Panc1 (cell line): ENCODE measurements around the gene MYBBP1A. TPM values are rescaled to one million over a fixed set of nuclear protein-coding genes. Genes with fewer than 3 reads are reported as not detected.

ENCODE experiments used
- ATAC-seq: fragments of 200-7000 bp; cut with Tn5 transposase; 2 replicates; pipeline ENCODE4 v1.9.1; 2020; ENCODE audit warnings: mild to moderate bottlenecking, moderate library complexity
- BruUV-seq: library from RNA; stranded (reverse); fragments of 400-500 nt; replicated peaks from 2 replicates; lab custom pipeline; 2021; lab: Mats Ljungman, UMichigan
- CTCF ChIA-PET: fragments of 300-600 bp; sonication (Branson Sonifier 250); formaldehyde crosslinking; loops from one replicate; lab custom pipeline; 2022; ENCODE audit warnings: antibody characterized with exemption; lab: Charles Lee
- POLR2A ChIA-PET: fragments of 300-600 bp; sonication (Branson Sonifier 250); formaldehyde crosslinking; loops from one replicate; lab custom pipeline; 2022; ENCODE audit warnings: antibody characterized with exemption; lab: Charles Lee
- DNase-seq: peaks from one replicate; pipeline ENCODE4 v3.0.0-alpha.2; 2010; ENCODE audit warnings: low read depth, low spot score
- H3K27ac ChIP-seq: 2 replicates; pipeline ENCODE4 v1.5.1; 2011; ENCODE audit warnings: mild to moderate bottlenecking, low read length, inconsistent platforms
- H3K27me3 ChIP-seq: fragments of 200-500 bp; sonication (Bioruptor generic); 2 replicates; pipeline ENCODE4 v1.6.0; 2014; ENCODE audit warnings: low read length, inconsistent platforms; ENCODE audit not compliant: control insufficient read depth, insufficient read depth
- H3K36me3 ChIP-seq: fragments of 200-500 bp; sonication (Bioruptor generic); 2 replicates; pipeline ENCODE4 v1.5.1; 2014; ENCODE audit warnings: inconsistent platforms, mild to moderate bottlenecking, low read length, moderate library complexity; ENCODE audit not compliant: control insufficient read depth, insufficient read depth
- H3K4me1 ChIP-seq: 2 replicates; pipeline ENCODE4 v1.5.1; 2011; ENCODE audit warnings: inconsistent platforms, mild to moderate bottlenecking, low read length, moderate library complexity; ENCODE audit not compliant: control insufficient read depth, insufficient read depth
- H3K4me3 ChIP-seq, 2 experiments: 2 replicates each; pipeline ENCODE4 v1.5.1; 2011 to 2012; ENCODE audit warnings: low read depth in 2 of 2, low read length in 2 of 2, mild to moderate bottlenecking in 2 of 2, inconsistent platforms in 1 of 2, moderate library complexity in 1 of 2
- H3K9me3 ChIP-seq: fragments of 200-500 bp; sonication (Bioruptor generic); 2 replicates; pipeline ENCODE4 v1.5.1; 2014; ENCODE audit warnings: low read depth, mild to moderate bottlenecking, inconsistent platforms, low read length, moderate library complexity; ENCODE audit not compliant: control insufficient read depth, insufficient read depth
- POLR2AphosphoS5 ChIP-seq: IDR thresholded peaks from 2 replicates; pipeline ENCODE4 v1.6.1; 2012; ENCODE audit warnings: mild to moderate bottlenecking, low read depth, low read length, moderate library complexity
- SIN3A ChIP-seq: IDR thresholded peaks from 2 replicates; pipeline ENCODE4 v1.6.1; 2012; ENCODE audit warnings: low read depth, mild to moderate bottlenecking, low read length, moderate library complexity, borderline replicate concordance; ENCODE audit not compliant: insufficient read depth
- TCF7L2 ChIP-seq: IDR thresholded peaks from 2 replicates; pipeline ENCODE4 v1.6.1; 2011; ENCODE audit warnings: mild to moderate bottlenecking, low read depth, low read length, inconsistent platforms
- in situ Hi-C: cut with HindIII; loops from 2 replicates; pipeline ENCODE4 v1.10.0; 2016; ENCODE audit warnings: low sequenced_read_pairs, low pct_unique_long_range_greater_than_20kb
- intact Hi-C: fragments of 100-400 bp; cut with micrococcal nuclease; formaldehyde crosslinking; loops from one replicate; pipeline ENCODE4 v1.10.0; 2022; ENCODE audit not compliant: unreplicated experiment
- total RNA-seq: library from RNA; stranded (reverse); gene quantifications from one replicate; pipeline ENCODE4 v1.2.1, GENCODE V29; 2021; ENCODE audit not compliant: unreplicated experiment
- TF ChIP-seq, protein P1 (sequence below): fragments of 450-650 bp; IDR thresholded peaks from 2 replicates; pipeline ENCODE4 v1.5.1; 2017; ENCODE audit warnings: mild to moderate bottlenecking
- TF ChIP-seq, protein P2 (sequence below), 2 experiments: IDR thresholded peaks; 2 replicates each; pipeline ENCODE4 v1.6.1; 2011 to 2012; ENCODE audit warnings: low read depth in 2 of 2, control low read depth in 1 of 2, low read length in 1 of 2, mild to moderate bottlenecking in 1 of 2, moderate library complexity in 1 of 2; ENCODE audit not compliant: insufficient read depth in 1 of 2

Gene MYBBP1A
- total RNA-seq, 1 experiment from 2014 or later: 95.6 TPM

DNA sequence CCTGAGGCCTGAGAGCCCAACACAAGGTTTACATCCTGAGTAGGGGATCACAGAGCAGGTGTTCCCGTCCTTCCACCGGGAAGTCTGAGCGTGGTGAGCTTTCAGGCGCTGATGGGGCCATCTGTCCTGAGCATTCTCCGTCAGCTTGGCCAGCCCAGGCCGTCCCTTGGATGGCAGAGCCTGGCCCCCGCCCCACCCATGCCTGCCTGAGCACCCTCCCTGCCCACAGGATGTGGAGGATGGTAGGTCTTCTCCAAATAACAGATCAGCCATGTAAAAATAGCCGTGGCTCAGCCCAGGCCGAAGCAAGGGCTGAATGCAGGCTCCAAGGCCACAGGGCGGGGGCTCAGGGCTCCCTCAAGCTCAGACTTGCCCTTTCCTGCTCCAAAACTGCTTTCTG lies 36.3 kb downstream of the MYBBP1A start:
- Histone ChIP-seq H3K36me3 (no peaks in the 10 kb centered on the region), H3K27me3 (no peaks in the 10 kb centered on the region), H3K4me3 (no peak overlapping the region), H3K9me3 (no peaks in the 10 kb centered on the region), H3K27ac (no peak overlapping the region), H3K4me1 (no peaks in the 10 kb centered on the region)
- no TSS peak for BruUV-seq
- POLR2A ChIA-PET: no interaction called here
- ATAC-seq: no peak
- in situ Hi-C loops (no loop called here), intact Hi-C loops (no loop called here)
- no peak for DNase-seq
- CTCF ChIA-PET: no interaction called here
- no peak for TF ChIP-seq SIN3A
- TF ChIP-seq TCF7L2: no peak

DNA sequence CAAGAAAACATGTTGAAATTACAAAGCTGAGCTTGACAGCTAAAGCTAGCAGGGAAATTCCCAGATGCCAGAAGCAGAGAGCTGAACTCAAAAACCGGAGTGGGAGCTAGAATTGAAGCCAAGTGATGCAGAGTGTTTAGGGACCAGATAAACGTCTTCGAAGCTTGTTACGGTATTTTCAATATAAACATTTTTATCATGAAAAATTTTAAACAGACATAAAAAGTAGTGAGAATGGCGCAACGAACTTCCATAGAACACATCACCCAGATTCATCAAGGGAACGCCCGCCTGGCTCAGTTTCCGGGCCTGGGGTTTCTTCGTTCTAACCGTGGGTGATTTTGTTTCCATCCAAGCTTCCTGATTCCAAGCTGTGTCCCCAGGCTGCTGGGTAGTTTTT lies 38.4 kb downstream of the MYBBP1A start:
- no peaks in the 10 kb centered on the region for H3K36me3 ChIP-seq
- ATAC-seq: no peak
- H3K4me3 ChIP-seq: no peak overlapping the region
- TF ChIP-seq TCF7L2: no peak
- TF ChIP-seq, protein P1, sequence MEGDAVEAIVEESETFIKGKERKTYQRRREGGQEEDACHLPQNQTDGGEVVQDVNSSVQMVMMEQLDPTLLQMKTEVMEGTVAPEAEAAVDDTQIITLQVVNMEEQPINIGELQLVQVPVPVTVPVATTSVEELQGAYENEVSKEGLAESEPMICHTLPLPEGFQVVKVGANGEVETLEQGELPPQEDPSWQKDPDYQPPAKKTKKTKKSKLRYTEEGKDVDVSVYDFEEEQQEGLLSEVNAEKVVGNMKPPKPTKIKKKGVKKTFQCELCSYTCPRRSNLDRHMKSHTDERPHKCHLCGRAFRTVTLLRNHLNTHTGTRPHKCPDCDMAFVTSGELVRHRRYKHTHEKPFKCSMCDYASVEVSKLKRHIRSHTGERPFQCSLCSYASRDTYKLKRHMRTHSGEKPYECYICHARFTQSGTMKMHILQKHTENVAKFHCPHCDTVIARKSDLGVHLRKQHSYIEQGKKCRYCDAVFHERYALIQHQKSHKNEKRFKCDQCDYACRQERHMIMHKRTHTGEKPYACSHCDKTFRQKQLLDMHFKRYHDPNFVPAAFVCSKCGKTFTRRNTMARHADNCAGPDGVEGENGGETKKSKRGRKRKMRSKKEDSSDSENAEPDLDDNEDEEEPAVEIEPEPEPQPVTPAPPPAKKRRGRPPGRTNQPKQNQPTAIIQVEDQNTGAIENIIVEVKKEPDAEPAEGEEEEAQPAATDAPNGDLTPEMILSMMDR: no peak
- TF ChIP-seq, protein P2, sequence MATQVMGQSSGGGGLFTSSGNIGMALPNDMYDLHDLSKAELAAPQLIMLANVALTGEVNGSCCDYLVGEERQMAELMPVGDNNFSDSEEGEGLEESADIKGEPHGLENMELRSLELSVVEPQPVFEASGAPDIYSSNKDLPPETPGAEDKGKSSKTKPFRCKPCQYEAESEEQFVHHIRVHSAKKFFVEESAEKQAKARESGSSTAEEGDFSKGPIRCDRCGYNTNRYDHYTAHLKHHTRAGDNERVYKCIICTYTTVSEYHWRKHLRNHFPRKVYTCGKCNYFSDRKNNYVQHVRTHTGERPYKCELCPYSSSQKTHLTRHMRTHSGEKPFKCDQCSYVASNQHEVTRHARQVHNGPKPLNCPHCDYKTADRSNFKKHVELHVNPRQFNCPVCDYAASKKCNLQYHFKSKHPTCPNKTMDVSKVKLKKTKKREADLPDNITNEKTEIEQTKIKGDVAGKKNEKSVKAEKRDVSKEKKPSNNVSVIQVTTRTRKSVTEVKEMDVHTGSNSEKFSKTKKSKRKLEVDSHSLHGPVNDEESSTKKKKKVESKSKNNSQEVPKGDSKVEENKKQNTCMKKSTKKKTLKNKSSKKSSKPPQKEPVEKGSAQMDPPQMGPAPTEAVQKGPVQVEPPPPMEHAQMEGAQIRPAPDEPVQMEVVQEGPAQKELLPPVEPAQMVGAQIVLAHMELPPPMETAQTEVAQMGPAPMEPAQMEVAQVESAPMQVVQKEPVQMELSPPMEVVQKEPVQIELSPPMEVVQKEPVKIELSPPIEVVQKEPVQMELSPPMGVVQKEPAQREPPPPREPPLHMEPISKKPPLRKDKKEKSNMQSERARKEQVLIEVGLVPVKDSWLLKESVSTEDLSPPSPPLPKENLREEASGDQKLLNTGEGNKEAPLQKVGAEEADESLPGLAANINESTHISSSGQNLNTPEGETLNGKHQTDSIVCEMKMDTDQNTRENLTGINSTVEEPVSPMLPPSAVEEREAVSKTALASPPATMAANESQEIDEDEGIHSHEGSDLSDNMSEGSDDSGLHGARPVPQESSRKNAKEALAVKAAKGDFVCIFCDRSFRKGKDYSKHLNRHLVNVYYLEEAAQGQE (IDR thresholded peaks at IDR 0.05; ENCODE audit: insufficient read depth in 1 of 2, low read depth in 2 of 2, low read length in 1 of 2): no peak
- no peak for TF ChIP-seq POLR2AphosphoS5
- TF ChIP-seq SIN3A: no peak
- no peak overlapping the region for H3K27ac ChIP-seq
- ChIA-PET POLR2A (interaction anchor here (0.6 kb wide), 1 partner anchor 65 kb away, joined by 7 read pairs; no protein-coding TSS in a partner anchor), CTCF (no interaction called here)
- H3K9me3 ChIP-seq: no peaks in the 10 kb centered on the region
- no peaks in the 10 kb centered on the region for H3K27me3 ChIP-seq
- DNase-seq: no peak
- no TSS peak for BruUV-seq
- intact Hi-C loops: no loop called here
- H3K4me1 ChIP-seq: no peaks in the 10 kb centered on the region
- in situ Hi-C loops: no loop called here

DNA sequence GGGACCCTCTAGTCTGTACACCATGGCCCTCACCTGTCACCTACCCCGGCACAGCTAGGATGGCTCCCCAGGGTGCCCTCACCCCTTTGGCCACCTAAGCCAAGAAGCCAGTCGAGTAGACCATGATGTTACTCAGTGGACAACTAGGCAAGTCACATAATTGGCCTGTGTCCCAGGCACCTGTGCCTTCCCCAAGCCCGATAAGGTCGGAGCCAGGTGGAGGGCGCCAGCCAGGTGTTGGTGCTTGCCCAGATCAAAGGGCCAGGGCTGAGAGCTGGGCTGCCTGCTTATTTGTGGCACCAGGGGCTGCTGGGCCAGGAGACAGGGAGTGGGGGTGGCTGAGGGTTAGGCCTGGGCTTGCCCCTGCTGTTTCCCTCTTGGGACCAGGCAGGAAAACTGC lies 39.7 kb downstream of the MYBBP1A start:
- Histone ChIP-seq H3K4me1 (no peaks in the 10 kb centered on the region), H3K36me3 (no peaks in the 10 kb centered on the region), H3K4me3 (no peak overlapping the region), H3K27me3 (no peaks in the 10 kb centered on the region), H3K27ac (no peak overlapping the region), H3K9me3 (no peaks in the 10 kb centered on the region)
- DNase-seq (no peak), ATAC-seq (no peak)
- ChIA-PET POLR2A (no interaction called here), CTCF (no interaction called here)
- intact Hi-C loops (no loop called here), in situ Hi-C loops (no loop called here)
- no peak for TF ChIP-seq POLR2AphosphoS5
- TF ChIP-seq, protein P2 (IDR thresholded peaks at IDR 0.05; ENCODE audit: insufficient read depth in 1 of 2, low read depth in 2 of 2, low read length in 1 of 2): no peak
- TF ChIP-seq SIN3A: no peak
- TF ChIP-seq, protein P1: no peak
- no peak for TF ChIP-seq TCF7L2
- no TSS peak for BruUV-seq
